22Rv1 (cell line): Measurements from ENCODE around the gene TTYH1.

Experiments used
- CTCF ChIP-seq: fragments of 450-650 bp; IDR thresholded peaks from 2 replicates; pipeline ENCODE4 v1.5.1; 2017; ENCODE audit warnings: mild to moderate bottlenecking
- ZFX ChIP-seq: fragments of 450-650 bp; IDR thresholded peaks from 2 replicates; pipeline ENCODE4 v1.6.1; 2017; ENCODE audit warnings: antibody characterized with exemption, borderline replicate concordance

GRCh38 chr19:54457773-54458647 lies 42.7 kb downstream of the TTYH1 start:
- TF ChIP-seq CTCF = no peak
- TF ChIP-seq ZFX = no peak
